GM20431 (cell line): ENCODE data around the gene JUP.

Source experiments
- in situ Hi-C: fragments of 300-500 bp; cut with MseI, MboI; formaldehyde crosslinking; loops from one replicate; pipeline ENCODE4 v1.15.0; 2020; ENCODE audit warnings: low sequenced_read_pairs; ENCODE audit not compliant: unreplicated experiment

JUP gene

GRCh38 chr17:41810659-41811548, 24.4 kb upstream of the JUP start:
- in situ Hi-C loops = no loop called here

GRCh38 chr17:41806685-41807445, 20.4 kb upstream of the JUP start:
- in situ Hi-C loops = loop anchor here (10.0 kb wide), 1 partner anchor 72 kb away; the partner anchor contains the start of gene HAP1

- in situ Hi-C loops = loop anchor here (10.0 kb wide), 1 partner anchor 69 kb away; the partner anchor contains the start of gene HAP1
Measured at GRCh38 chr17:41803049-41804020, 16.8 kb upstream of the JUP start.

GRCh38 chr17:41801374-41802271, 15.1 kb upstream of the JUP start:
- in situ Hi-C loops = loop anchor here (10.0 kb wide), 1 partner anchor 67 kb away; the partner anchor contains the start of gene HAP1

DNA sequence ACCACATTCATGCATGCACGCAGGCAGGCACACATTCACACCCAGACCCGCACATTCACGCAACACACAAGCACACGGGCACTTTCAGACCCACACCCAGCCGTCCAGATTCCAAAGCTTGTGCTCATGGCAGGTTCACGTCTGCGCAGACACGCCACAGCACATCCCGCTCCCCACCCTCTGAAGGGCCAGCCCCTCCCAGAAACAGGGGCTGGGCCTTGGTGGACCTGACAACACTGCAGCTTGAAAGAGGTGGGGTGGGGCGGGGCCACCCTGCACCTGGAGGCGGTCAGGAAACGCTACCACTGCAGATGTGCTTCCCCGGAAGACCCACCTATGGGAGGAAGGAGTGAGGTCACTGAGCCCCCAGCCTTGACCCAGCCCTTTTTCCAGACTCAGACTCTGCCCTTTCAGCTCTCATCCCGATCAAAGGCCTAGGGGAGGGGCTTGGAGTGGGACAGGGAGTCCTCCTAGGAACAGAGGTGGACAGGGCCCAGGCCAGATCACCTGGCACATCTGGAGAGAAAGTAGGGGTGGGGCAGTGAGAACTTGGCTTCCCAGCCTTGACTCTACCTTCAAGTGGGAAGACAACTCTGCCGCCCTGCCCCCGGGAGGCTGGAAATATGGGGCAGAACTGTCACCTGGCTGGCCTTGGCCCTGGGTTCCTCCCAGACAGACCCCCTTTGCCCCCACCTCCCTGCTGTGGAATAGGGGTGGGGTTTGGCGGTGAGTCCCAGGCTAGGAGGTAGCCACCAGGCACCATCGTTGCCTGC, 14.3 kb upstream of the JUP start:
- in situ Hi-C loops = loop anchor here (10.0 kb wide), 1 partner anchor 66 kb away; the partner anchor contains the start of gene HAP1

DNA sequence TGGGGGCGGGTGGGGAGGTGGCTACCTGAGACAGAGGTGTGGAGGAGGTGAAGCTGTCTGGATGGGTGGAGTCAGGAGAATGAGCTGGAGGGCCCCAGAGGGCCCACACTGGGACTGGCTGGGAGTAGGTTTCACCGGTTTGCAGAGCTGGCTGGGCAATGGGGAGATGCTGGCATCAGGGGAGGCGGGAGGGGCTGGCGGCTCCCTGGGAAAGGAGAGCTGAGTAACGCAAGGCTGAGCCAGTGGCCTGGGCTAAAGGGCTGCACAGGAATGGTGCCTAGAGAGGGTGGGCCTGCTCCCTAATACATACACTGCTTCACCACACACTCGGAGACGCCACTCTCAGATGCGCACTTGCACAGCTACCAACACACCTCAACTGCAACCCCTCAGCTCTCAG, 12.9 kb upstream of the JUP start:
- in situ Hi-C loops = no loop called here

DNA sequence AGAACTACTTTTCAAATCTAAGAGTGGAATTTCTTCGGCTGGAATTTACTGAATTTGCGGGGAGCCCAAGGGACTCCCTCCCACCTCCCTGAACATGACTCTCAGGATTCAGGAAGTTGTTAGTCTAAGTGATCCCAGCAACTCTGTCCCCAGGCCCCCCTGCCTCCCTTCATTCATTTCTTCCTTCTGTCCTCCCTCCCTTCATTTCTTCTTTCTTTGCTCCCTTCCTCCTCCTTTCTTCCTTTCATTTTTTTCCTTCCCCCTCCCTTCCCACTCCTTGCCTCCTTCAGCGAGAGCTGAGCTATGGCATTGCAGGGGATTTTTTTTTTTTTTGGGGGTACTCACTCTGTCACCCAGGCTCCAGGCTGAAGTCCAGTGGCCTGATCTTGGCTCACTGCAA, 10.9 kb upstream of the JUP start:
- in situ Hi-C loops = no loop called here

- in situ Hi-C loops = no loop called here
Measured at GRCh38 chr17:41796121-41796895, 9.8 kb upstream of the JUP start.

- in situ Hi-C loops = no loop called here
Measured at GRCh38 chr17:41794540-41794975, 8.0 kb upstream of the JUP start.

- in situ Hi-C loops = no loop called here
Measured at GRCh38 chr17:41793784-41794539, 7.5 kb upstream of the JUP start.

DNA sequence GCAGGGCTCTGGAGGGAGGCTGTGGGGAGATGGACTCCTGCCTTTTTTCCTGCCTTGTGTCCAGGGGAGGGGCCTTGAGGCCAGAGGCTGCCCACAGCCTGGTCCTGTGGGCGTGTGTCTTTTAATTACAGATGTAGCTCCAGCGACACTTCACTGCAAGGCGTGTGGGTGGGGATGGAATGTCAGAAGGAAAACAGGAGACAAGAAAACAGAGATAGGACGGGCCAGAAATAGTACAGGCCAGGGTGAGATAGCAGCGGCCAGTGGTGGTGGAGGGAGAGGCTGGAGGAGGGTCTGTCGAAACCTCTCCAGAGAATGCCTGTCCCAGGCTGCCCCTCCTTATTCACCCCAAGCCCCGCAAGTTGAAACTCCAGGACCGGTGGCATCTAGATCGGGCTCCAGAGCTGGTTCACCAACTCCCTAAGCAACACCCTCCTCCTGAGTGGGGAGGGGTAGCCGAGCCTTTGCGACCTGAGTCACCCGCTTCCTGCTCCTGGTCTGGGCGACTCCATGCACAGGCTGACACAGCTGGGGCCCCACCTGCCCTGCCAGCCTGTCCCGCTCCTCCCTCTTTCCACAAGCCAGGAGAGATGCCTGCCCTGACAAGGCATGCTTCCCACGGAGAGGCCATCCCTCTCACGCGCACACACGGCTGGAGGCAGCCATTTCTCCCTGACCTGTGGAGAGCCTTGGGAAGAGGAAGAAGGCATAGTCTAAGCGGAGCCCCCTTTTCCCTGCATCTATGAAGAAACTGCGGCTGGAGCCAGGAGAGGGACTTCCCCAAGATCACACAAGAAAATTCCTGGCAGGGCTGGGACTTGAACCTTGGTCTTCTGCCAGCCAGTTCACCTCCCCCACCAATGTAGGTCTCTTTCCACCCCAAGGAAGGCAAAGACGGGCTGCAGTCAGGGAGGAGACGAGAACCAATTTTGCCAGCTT, 6.6 kb upstream of the JUP start:
- in situ Hi-C loops = no loop called here

GRCh38 chr17:41787021-41787418, 509 bp upstream of the JUP start:
- in situ Hi-C loops = no loop called here

DNA sequence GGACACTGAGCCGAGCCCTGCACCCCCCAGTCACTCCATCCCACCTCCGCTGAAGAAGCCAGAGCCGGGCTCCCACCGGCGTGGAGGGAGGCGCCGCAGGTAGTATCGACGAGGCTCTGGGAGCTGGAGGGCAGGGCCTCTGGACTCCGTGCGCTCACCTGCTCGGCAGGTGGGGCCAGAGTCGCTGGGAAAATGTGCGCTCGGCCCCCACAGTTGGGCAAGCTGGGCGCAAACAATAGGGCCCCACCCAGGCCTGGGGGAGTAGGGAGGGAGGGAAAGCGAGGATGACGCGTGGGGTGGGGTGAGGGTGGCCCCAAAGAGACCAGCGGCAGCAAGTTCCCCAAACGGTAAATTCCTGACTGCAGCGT, 668 bp downstream of the JUP start:
- in situ Hi-C loops = no loop called here

- in situ Hi-C loops = no loop called here
Measured at GRCh38 chr17:41785091-41785858, 1.2 kb downstream of the JUP start.

DNA sequence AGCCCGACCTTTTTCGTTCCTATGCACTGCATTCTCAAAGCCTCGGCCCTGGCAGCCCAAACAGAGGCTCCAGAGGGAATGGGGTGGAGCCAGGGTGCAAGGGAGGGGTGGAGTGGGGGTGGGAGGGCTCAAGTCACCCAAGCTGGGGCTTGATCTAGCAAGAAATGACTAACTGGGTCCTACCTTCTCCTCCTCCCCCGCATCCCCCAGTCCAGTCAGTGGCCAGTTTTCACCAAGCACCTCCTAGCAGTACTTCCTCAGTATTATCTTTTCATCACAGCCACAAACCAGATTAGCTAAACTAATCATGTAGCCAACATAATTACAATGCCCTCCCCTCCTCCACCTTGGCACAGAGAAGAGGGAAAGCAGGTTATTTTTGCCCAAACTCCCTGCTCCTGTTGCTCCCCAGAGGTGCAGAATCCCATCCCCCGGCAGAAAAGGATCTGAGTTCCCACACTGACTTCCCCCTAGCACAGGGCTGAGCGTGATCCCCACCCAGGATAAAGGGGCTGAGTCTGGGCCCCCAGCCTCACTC, 2.2 kb downstream of the JUP start:
- in situ Hi-C loops = no loop called here
